ENCODE results near the gene FZD4. TPM values are rescaled to one million over a fixed set of nuclear protein-coding genes. Genes with fewer than 3 reads are reported as not detected.

Gene FZD4
- total RNA-seq, 1 donor from 2014 or later: 124 TPM

DNA sequence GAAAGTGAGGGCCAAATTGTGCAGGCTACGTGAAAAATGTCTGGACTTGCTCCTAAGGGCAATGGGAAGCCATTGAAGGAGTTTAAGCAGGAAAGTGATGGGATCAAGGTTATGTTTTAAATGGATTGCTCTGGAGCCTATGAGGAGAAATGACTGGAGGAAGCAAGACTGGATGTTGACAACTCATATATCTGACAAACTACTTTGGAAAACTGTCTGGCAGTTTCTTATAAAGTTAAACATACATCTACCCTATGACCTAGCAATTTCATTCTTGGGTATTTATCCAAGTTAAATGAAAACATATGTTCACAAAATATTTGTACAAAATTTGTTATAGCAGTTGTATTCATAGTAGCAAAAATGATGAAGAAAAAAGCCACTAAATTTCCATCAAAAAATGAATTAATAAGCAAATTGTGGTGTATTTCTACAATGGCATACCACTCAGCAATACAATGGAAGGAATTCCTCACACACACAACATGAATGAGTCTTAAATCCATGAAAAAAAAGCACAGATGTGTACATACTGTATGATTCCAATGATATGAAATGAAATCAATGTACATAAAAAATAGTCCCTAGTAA, 24.1 kb downstream of the FZD4 start:
- TF ChIP-seq, protein P1, sequence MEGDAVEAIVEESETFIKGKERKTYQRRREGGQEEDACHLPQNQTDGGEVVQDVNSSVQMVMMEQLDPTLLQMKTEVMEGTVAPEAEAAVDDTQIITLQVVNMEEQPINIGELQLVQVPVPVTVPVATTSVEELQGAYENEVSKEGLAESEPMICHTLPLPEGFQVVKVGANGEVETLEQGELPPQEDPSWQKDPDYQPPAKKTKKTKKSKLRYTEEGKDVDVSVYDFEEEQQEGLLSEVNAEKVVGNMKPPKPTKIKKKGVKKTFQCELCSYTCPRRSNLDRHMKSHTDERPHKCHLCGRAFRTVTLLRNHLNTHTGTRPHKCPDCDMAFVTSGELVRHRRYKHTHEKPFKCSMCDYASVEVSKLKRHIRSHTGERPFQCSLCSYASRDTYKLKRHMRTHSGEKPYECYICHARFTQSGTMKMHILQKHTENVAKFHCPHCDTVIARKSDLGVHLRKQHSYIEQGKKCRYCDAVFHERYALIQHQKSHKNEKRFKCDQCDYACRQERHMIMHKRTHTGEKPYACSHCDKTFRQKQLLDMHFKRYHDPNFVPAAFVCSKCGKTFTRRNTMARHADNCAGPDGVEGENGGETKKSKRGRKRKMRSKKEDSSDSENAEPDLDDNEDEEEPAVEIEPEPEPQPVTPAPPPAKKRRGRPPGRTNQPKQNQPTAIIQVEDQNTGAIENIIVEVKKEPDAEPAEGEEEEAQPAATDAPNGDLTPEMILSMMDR (IDR thresholded peaks at IDR 0.05): no peak
- no peaks in the 10 kb centered on the region for H3K36me3 ChIP-seq
- H3K4me3 ChIP-seq: no peak overlapping the region
- H3K4me1 ChIP-seq: peaks cover 0 to 43% of the 10 kb centered on the region in 2 donors
- intact Hi-C loops (cut with DNase I): no loop called here
- no peaks in the 10 kb centered on the region for H3K27me3 ChIP-seq
- no peak for DNase-seq (ENCODE audit: low spot score in 2 of 2)
- H3K27ac ChIP-seq: peak overlapping the region in 1 of 2 donors; percentile 44
- H3K9me3 ChIP-seq: no peaks in the 10 kb centered on the region

DNA sequence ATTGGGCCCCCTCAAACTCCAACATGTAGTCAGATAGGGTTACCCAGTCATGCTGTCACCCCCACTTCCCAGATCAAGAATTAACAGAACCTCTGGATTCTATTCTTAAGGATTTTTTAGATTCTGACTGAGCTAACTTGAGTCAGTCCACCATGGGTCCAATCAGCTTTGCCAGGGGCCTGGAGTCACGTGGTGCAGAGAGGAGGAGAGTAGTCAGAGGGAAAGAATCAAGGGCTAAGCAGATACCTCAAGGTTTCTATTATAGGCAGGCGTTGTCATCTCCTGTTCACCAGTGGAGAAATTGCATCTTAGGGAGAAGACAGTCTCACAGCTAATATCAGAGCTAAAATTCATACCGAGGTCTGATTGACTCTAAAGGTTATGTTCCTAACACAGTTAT, 28.2 kb downstream of the FZD4 start:
- Histone ChIP-seq H3K27me3 (no peaks in the 10 kb centered on the region), H3K4me1 (peaks cover 0 to 29% of the 10 kb centered on the region in 2 donors), H3K9me3 (no peaks in the 10 kb centered on the region), H3K4me3 (no peak overlapping the region), H3K27ac (peak overlapping the region in 1 of 2 donors; percentile 0), H3K36me3 (no peaks in the 10 kb centered on the region)
- no peak for DNase-seq (ENCODE audit: low spot score in 2 of 2)
- TF ChIP-seq, protein P1 (IDR thresholded peaks at IDR 0.05): no peak
- intact Hi-C loops (cut with DNase I): no loop called here

DNA sequence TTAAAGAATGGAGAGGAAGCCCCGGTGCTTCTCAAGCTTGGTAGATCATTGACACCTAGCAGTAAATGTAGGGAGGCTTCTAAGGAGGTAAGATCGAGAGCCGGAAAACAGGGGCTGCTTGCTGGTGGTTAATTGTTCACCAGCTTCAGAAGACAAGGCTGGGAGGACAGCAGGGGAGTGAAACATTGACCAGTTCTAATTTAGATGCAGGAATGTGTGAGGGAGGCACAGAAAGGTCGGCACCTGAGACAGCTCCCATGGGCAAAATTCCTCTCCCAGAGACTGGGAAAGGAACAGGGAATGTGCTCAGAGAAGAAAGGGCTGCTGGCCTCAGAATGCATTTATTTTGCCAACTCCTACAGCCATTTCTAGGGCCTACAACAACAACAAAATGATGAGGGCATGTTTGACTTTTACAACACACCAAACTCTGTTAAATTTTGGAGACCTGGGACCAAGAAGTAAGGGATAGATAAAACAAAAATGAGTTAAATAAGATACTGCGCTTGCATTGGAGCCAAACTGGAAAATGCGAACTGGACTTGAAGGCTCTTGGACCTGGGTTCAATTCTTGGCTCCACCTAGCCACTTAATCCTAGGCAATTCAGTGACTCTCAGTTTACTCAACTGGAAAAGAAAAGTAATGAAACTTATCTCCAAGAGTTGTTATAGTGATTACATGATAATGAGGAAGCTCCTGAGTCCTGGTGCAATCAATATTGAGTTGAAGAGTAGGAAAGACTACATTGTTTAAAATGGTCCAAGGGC, 31.0 kb downstream of the FZD4 start:
- no peak overlapping the region for H3K4me3 ChIP-seq
- intact Hi-C loops (cut with DNase I): loop anchor here (5.0 kb wide), 1 partner anchor 312 kb away; no protein-coding TSS in a partner anchor
- H3K9me3 ChIP-seq: no peaks in the 10 kb centered on the region
- no peaks in the 10 kb centered on the region for H3K27me3 ChIP-seq
- DNase-seq (ENCODE audit: low spot score in 2 of 2): no peak
- TF ChIP-seq, protein P1 (IDR thresholded peaks at IDR 0.05): no peak
- H3K4me1 ChIP-seq: peaks cover 2 to 36% of the 10 kb centered on the region in 2 donors
- peak overlapping the region; percentile 70 to 85 for H3K27ac ChIP-seq
- H3K36me3 ChIP-seq: no peaks in the 10 kb centered on the region

DNA sequence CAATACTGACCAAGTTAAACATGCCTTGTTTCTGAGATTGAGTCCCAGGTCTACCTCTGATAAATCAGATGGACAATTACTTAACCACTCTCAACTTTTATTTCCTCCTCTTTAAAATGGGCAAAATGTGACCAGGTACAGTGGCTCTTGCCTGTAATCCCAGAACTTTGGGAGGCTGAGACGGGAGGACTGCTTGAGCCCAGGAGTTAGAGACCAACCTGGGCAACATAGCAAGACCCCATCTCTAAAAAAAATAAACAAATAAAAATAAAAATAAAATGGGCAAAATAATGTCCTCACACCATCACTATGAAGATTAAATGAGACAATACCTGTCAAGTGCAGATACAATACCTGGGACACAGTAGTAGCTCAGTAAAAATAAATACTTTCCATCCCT, 33.0 kb downstream of the FZD4 start:
- H3K4me1 ChIP-seq: peaks cover 5 to 55% of the 10 kb centered on the region in 2 donors

DNA sequence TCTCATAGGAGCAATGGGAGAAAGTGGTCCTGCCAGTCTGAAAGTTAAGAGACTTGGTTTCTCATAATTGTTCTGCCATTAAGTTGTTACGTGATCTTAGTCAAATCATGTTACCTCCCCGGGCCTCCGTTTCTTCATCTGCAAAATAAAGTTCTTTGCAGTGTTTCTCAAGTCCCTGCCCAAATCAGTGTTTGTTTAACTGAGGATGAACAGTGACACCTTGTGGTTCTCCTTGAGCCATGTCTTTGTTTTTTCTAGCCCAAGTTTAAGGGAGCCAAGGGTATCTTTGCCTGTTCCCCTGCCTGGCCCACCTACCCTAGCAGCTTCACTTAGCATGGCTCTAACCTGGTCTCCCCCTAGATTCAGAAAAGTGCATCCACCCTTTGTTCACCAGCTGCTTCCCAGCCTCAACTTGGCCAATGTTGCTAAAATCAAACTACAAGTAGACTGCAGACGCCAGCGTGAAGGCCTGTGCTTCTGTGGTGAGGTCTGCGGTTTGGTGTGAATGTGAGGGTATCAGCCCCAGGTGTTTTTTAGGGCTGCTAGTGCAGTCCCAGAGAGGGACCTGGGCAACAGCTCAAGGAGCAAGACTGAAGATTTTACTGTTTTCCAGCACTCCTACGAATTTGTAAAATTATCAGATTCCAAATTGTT, 35.5 kb downstream of the FZD4 start:
- TF ChIP-seq, protein P1 (IDR thresholded peaks at IDR 0.05): peak; percentile 52 to 65 (median 59)
- peak overlapping the region in 1 of 2 donors; percentile 6 for H3K4me3 ChIP-seq
- no peak for DNase-seq (ENCODE audit: low spot score in 2 of 2)
- peak overlapping the region; percentile 85 to 89 for H3K27ac ChIP-seq
- no peaks in the 10 kb centered on the region for H3K27me3 ChIP-seq
- H3K36me3 ChIP-seq: no peaks in the 10 kb centered on the region
- no peaks in the 10 kb centered on the region for H3K9me3 ChIP-seq
- intact Hi-C loops (cut with DNase I): loop anchor here (1.0 to 5.0 kb wide), 5 partner anchors 49 to 462 kb away; no protein-coding TSS in a partner anchor
- peaks cover 8 to 57% of the 10 kb centered on the region in 2 donors for H3K4me1 ChIP-seq

More for the DNA sequence above, 33.0 kb downstream of the FZD4 start:
- no peak for DNase-seq (ENCODE audit: low spot score in 2 of 2)
- peak overlapping the region; percentile 85 to 89 for H3K27ac ChIP-seq
- H3K36me3 ChIP-seq: no peaks in the 10 kb centered on the region
- no peak overlapping the region for H3K4me3 ChIP-seq
- intact Hi-C loops (cut with DNase I): loop anchor here (5.0 kb wide), 1 partner anchor 310 kb away; no protein-coding TSS in a partner anchor
- no peaks in the 10 kb centered on the region for H3K9me3 ChIP-seq
- H3K27me3 ChIP-seq: no peaks in the 10 kb centered on the region
- TF ChIP-seq, protein P1 (IDR thresholded peaks at IDR 0.05): no peak

All from ascending aorta (tissue), 2 donors.